Measurements from ENCODE around the gene SAMD8.
"Not testable (repeated sequence)": the region's sequence is repeated elsewhere in the genome, so short reads cannot be mapped to it uniquely, and the experiment has no call there.

SAMD8 gene

GRCh38 chr10:75108684-75109458, 2.6 kb upstream of the SAMD8 start:
- no peak for DNase-seq

DNA sequence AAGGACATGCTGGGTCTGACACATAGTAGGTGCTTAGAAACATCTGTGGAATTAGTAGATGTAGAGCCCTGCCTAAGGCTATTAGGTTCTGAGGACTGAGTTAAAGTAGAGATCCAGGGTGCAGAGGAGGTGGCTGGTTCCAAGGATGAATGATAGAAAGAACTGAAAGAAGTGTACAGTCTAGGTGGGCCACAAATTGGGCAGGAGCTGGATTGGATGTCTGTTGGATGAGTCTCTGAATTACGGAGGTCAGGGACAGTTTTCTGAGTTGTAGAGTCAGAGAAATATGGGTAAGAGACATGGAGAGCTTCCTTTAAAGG, 2.0 kb upstream of the SAMD8 start:
- no peak for DNase-seq

DNA sequence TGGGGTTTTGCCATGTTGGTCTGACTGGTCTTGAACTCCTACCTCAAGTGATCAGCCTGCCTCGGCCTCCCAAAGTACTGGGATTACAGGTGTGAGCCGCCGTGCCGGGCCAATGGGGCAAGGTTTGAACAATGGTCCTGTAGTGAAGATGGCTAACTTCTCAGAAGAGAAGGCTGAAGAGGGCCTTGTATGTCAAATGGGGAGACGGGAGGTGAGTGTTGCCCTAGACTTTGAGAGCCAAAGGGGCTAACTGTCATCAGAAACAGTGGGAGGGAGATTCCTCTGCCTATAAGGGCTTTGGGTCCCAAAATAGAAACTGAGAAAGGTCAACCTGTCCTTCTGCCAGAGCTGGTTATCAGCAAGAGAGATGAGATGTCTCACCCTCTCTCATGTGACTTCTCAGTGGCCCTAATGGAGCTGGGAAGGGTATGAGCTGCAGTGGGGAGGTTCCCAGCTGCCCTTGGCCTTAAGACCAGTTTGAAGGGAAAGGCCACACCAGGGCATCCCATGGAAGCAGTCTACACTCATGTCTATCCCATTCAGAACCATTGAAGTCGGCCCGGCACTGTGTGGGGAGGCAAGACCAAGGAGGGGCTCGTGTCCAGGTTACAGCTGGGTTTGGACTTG, 1.3 kb upstream of the SAMD8 start:
- no peak for DNase-seq

GRCh38 chr10:75111907-75112679, 637 bp downstream of the SAMD8 start:
- DNase-seq, result peak; percentile 55

DNA sequence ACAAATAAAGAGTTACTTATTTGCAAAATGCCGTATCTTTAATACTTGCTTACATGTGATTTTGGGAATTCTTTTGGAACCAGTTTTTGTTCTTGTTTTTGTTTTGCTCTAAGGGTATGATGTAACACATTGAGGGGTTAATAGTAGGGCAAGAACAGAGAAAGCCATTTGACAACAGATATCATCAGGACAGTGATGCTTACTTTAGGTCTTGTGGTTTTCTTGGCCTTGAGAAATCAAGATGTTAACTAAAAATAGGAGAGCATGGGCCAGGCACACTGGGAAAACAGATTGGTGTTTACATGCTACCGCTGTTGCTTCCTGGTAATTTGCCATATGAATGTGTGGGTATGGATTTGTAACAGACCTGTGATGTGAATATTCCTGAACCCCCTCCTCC, 3.7 kb downstream of the SAMD8 start:
- no peak for DNase-seq

- DNase-seq, result not testable (repeated sequence)
Observed at GRCh38 chr10:75116941-75117775, 5.7 kb downstream of the SAMD8 start.

DNA sequence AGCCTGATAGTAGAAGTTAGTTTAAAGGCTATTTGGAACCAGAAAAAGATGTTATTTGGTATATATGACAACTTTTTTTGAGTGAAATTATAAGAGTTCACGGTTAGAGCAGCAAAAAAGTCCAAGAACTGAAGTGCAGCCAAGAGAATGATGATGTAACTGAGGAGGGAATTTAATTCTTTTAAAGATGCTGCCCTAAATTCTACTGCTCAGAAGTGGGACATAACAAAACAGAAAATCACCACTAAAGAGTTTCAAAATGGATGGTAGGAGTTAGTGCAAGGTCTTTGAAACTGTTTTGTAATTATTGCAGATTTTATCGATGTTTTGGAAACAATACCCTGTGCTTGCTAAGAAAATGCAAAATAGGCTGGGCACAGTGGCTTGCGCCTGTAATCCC, 6.5 kb downstream of the SAMD8 start:
- DNase-seq, result no peak

DNA sequence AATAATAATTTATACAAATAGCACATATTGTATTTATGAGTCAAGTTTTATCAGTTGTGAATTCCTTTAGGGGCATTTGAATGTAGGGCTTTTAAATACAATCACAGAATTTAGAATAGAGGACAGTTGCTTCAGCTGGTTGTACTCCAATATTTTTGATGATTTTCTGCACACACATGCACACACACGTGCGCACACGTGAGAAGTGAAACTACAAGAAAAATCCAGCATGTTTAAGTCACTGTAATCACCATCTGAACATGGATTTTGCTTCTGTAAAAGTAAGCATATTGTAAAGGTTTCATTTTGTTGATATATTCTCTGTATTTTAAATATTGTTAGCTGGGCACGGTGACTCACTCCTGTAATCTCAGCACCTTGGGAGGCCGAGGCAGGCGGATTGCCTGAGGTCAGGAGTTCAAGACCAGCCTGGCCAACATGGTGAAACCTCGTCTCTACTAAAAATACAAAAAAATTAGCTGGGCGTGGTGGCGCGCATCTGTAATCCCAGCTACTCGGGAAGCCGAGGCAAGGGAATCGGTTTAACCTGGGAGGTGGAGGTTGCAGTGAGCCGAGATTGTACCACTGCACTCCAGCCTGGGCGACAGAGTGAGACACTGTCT, 8.1 kb downstream of the SAMD8 start:
- not testable (repeated sequence) for DNase-seq

- DNase-seq, result no peak
Observed at GRCh38 chr10:75121322-75121721, 9.9 kb downstream of the SAMD8 start.

GRCh38 chr10:75122505-75122904, 11.0 kb downstream of the SAMD8 start:
- DNase-seq, result no peak

GRCh38 chr10:75123088-75123682, 11.7 kb downstream of the SAMD8 start:
- no peak for DNase-seq

GRCh38 chr10:75126277-75126676, 14.8 kb downstream of the SAMD8 start:
- DNase-seq, result no peak

DNA sequence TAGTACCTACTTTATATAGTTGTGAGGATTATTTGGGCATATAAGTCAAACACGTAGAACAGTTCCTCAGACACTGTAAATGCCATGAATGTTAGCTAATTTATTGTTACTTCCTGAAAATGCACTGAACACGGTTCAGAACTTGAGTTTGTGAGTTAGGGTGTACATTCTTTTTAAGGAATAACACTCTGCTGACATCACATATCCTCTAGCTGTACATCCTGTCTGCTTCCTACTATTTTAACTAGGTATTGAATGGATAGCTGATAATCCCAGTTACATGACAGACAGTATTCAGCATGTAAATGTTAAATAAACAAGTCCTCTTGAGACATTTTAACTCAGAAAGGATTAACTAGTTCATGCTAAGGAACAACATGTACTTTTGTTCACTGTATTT, 16.0 kb downstream of the SAMD8 start:
- peak; percentile 16 for DNase-seq

DNA sequence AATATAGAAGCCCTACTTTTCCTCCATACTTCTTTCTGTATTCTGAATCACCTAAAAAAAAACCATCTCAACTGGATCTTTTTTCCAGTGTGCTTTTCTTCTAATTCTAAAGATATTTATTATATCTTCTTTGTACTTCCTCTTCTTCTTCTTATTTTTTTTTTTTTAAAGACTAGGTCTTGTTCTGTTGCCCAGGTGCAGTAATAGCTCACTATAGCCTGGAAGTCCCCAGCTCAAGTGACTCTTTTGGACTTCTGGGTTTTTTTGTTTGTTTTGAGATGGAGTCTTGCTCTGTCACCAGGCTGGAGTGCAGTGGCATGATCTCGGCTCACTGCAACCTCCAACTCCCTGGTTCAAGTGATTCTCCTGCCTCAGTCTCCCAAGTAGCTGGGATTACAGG, 17.5 kb downstream of the SAMD8 start:
- DNase-seq, result not testable (repeated sequence)

DNA sequence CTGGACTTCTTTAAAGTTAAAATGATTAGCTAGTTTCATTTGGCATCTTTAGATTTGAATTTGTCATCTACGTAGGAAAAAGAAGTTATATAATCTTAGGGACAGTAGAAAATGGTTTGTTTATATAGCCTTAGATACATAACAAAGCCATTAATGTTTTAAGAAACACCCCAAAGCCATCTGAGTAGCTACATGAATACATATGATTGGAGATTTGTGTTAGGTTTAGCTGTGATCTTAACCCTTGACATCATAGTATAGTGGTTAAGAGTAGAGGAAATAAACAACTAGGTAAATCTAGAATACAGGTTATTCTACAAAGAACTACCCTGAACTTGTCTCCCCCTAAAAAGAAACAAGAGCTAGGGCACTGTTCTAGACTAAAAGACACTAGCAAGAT, 18.1 kb downstream of the SAMD8 start:
- DNase-seq, result no peak

- not testable (repeated sequence) for DNase-seq
Observed at GRCh38 chr10:75133701-75134100, 22.2 kb downstream of the SAMD8 start.

DNA sequence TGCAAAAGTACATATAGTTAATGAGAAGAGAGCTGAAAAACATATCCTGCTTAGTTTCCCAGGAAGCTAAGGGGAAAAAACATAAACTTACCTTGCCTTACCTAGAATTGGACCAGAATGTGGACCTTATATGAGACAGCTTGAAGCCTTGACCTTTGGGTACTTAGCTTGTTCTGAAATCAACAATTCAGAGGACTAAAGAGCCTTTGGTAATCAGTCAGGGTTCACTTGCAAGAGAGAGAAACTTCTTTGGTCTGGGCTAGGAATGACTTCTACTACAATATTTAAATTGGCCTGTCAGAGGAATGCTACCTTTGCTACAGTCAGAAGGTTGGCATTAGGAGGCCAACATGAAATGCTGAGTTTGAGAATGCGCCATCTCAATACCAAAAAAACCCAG, 24.9 kb downstream of the SAMD8 start:
- no peak for DNase-seq

DNA sequence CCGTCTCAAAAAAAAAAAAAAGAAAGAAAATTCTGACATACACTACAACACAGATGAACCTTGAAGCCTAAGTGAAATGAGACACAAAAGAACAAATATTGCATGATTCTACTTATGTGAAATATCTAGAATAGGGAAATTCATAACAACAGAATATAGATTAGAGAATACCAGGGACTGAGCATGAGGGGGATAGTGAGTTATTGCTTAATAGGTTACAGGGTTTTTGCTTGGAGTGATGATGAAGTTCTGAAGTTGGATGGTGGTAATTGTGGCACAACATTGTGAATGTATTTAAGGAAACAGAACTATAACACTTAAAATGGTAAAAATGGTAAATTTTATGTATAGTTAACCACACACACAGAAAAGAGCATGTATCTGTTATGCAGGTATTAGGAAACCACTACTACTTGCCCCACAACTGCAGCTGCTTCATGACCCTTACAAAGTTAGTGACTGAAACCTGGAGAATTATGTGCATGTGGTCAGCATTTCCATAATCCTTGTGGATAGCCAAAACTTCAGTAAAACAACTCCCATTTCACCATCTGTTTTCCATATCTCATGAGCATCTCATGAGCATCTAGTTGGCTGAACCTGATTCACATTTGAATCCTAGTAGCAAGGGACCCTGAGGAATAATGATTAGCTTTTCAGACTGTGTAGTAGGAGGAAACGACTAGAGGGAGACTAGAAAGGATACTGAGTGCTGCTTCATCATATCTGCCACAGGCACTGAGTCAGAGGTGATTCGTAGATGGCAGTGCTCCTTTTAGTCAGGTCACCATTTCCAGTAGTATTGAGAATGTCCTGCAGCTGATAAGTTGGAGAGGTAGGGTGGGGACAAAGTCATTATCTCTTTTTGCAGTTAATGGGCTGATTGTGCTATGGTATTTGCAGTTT, 26.3 kb downstream of the SAMD8 start:
- DNase-seq, result peak; percentile 44

DNA sequence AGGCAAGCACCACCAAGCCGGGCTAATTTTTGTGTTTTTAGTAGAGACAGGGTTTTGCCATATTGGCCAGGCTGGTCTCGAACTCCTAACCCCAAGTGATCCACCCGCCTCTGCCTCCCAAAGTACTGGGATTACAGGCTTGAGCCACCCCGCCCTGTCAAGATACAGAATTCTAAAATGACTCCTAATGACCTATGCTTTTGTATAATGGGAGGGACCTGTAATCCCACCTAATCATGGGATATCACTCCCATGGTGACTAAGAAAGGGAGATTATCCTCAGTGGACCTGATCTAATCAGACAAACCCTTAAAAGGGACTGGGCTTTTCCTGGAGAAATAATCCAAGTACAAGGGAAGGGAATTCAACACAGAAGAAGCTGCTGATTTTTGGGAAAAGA, 28.8 kb downstream of the SAMD8 start:
- no peak for DNase-seq

DNA sequence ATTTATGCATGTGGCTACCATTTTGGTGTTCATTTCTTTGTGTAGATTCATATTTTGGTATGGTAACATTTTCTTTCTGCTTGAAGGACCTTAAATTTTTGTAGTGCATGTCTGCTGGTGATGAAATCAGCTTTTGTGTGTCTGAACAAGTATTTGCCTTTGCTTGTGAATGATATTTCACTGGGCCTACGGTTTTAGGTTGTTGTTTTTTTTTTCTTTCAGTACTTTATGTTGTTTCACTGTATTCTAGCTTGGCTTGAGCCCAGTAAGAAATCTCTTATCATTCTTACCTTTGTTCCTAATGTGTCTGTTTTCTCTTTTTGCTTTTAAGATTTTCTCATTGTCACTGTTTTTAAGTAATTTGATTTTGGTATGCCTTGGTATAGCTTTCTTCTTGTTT, 31.9 kb downstream of the SAMD8 start:
- DNase-seq, result no peak

- DNase-seq, result no peak
Observed at GRCh38 chr10:75145590-75145989, 34.1 kb downstream of the SAMD8 start.
